Left colon (tissue), 2 donors: ENCODE results near the gene CXCL8. TPM values are rescaled to one million over a fixed set of nuclear protein-coding genes. Genes with fewer than 3 reads are reported as not detected.
A peak's percentile ranks its signal among the peaks of the same experiment; 100 is the strongest.

Experiments
- ATAC-seq: fragments of 200-7000 bp; cut with Tn5 transposase; one replicate; pipeline ENCODE4 v1.9.1; 2020; ENCODE audit warnings: mild to moderate bottlenecking, moderate library complexity
- DNase-seq, 2 donors: peaks; one replicate each; pipeline ENCODE4 v3.0.0-alpha.2; 2020
- intact Hi-C, 2 donors: fragments of 100-400 bp; cut with DNase I in 1 of 2; cut with micrococcal nuclease in 1 of 2; formaldehyde crosslinking; loops; one replicate each; pipeline versions ENCODE4 v1.11.2 to v1.14.0; 2022; cut with DNase I, micrococcal nuclease
- total RNA-seq, 2 donors: library from RNA; stranded (reverse); fragmentation: NEBNext Ultra II Directional; extraction: Animal tissue kit (Norgen Biotek cat#: 25700); gene quantifications; one replicate each; pipeline ENCODE4 v1.2.1, GENCODE V29; 2021
- donor health status: DM: no; HTN: no; CAD: no.
- donor health status: DM: yes; HTN: yes; CAD: no.

The CXCL8 gene
- total RNA-seq, 2 donors from 2014 or later: 1.8 to 1.9 TPM

- intact Hi-C loops: no loop called here
- DNase-seq (no peak), ATAC-seq (no peak)
These were observed 821 bp downstream of the CXCL8 start for GRCh38 chr4:73741031-73741749.

GRCh38 chr4:73741750-73742489, 1.6 kb downstream of the CXCL8 start:
- intact Hi-C loops: no loop called here
- ATAC-seq (no peak), DNase-seq (no peak)

GRCh38 chr4:73742490-73743160, 2.3 kb downstream of the CXCL8 start:
- DNase-seq: no peak
- intact Hi-C loops: no loop called here
- ATAC-seq: no peak

GRCh38 chr4:73743281-73743680, 2.9 kb downstream of the CXCL8 start:
- intact Hi-C loops: no loop called here
- DNase-seq (no peak), ATAC-seq (no peak)

GRCh38 chr4:73743795-73744194, 3.4 kb downstream of the CXCL8 start:
- DNase-seq: no peak
- intact Hi-C loops: no loop called here
- ATAC-seq: no peak

GRCh38 chr4:73744203-73744602, 3.8 kb downstream of the CXCL8 start:
- ATAC-seq (no peak), DNase-seq (no peak)
- intact Hi-C loops: no loop called here

GRCh38 chr4:73750730-73751129, 10.4 kb downstream of the CXCL8 start:
- intact Hi-C loops: no loop called here
- DNase-seq (no peak), ATAC-seq (no peak)

GRCh38 chr4:73751166-73751565, 10.8 kb downstream of the CXCL8 start:
- ATAC-seq (no peak), DNase-seq (no peak)
- intact Hi-C loops: no loop called here

GRCh38 chr4:73751830-73752229, 11.5 kb downstream of the CXCL8 start:
- DNase-seq: no peak
- intact Hi-C loops: no loop called here
- ATAC-seq: no peak

- no peak for DNase-seq
- no peak for ATAC-seq
- intact Hi-C loops: no loop called here
These were observed 12.1 kb downstream of the CXCL8 start for GRCh38 chr4:73752424-73752823.

- ATAC-seq: no peak
- intact Hi-C loops: no loop called here
These were observed 12.8 kb downstream of the CXCL8 start for GRCh38 chr4:73753215-73753614.

GRCh38 chr4:73754934-73755333, 14.6 kb downstream of the CXCL8 start:
- intact Hi-C loops: no loop called here
- ATAC-seq (peak; percentile 84), DNase-seq (no peak)

More at GRCh38 chr4:73753215-73753614, 12.8 kb downstream of the CXCL8 start:
- no peak for DNase-seq

- no peak for ATAC-seq
These were observed 19.0 kb downstream of the CXCL8 start for GRCh38 chr4:73759357-73759756.

GRCh38 chr4:73761856-73762255, 21.5 kb downstream of the CXCL8 start:
- intact Hi-C loops: no loop called here
- no peak for DNase-seq
- ATAC-seq: no peak

More at GRCh38 chr4:73759357-73759756, 19.0 kb downstream of the CXCL8 start:
- no peak for DNase-seq
- intact Hi-C loops: no loop called here

- ATAC-seq (no peak), DNase-seq (no peak)
- intact Hi-C loops: no loop called here
These were observed 22.0 kb downstream of the CXCL8 start for GRCh38 chr4:73762409-73762808.

- intact Hi-C loops: no loop called here
- DNase-seq (no peak), ATAC-seq (no peak)
These were observed 23.5 kb downstream of the CXCL8 start for GRCh38 chr4:73763877-73764276.

- ATAC-seq (no peak), DNase-seq (no peak)
- intact Hi-C loops: no loop called here
These were observed 24.1 kb downstream of the CXCL8 start for GRCh38 chr4:73764513-73764912.

GRCh38 chr4:73765296-73765695, 24.9 kb downstream of the CXCL8 start:
- no peak for DNase-seq
- no peak for ATAC-seq
- intact Hi-C loops: no loop called here

GRCh38 chr4:73770917-73771316, 30.5 kb downstream of the CXCL8 start:
- peak; percentile 70 to 76 for DNase-seq
- intact Hi-C loops: no loop called here
- peak; percentile 99 for ATAC-seq

- intact Hi-C loops: no loop called here
- no peak for ATAC-seq
- DNase-seq: no peak
These were observed 32.0 kb downstream of the CXCL8 start for GRCh38 chr4:73772363-73772762.
